HG02763 (cell line): ENCODE measurements around the gene GLI1.
"Not testable (repeated sequence)": the region's sequence is repeated elsewhere in the genome, so short reads cannot be mapped to it uniquely, and the experiment has no call there.

ENCODE experiments used
- ATAC-seq: cut with Tn5 transposase; IDR thresholded peaks from one replicate; pipeline ENCODE4 v1.9.1; 2021; ENCODE audit warnings: mild to moderate bottlenecking, moderate library complexity; ENCODE audit not compliant: unreplicated experiment

Gene GLI1

DNA sequence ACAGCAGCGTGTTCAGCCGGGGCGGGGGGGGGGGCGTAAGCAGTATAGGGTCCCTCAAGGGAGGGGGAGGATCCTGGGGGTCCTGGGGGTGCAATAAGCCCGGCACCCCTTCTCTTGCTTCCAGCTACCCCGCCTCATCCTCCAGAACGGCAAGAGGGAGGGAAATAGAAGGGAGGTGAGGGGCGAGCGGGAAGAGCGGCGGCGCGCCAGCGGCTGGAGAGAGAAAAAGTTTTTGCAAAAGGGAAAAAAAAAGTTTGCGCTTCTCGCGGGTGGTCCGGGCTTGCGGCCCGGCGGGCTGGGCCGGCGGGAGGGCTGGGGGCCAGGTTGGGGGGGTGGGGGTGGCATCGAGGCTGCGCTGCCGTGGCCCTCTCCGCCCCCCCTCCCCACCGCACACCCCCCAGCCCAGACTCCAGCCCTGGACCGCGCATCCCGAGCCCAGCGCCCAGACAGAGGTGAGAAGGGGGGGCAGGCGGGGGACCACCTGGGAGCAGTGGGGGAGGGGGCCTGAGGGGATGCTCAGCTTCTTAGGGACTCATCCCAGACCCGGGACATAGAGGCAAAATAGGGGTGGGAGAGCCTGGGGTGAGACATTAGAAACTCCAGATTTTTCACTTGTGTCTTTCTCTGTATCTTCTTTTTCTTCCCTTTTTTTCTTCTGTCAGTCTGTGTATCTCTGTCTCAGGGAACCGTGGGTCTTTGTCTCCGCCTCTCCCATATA is at the start of gene GLI1:
Gene GLI1 (plus strand): TSS at position 36 of the 718 bp plus-strand sequence. CDS start 3,907 bp downstream, outside the sequence.
- ATAC-seq = no peak

DNA sequence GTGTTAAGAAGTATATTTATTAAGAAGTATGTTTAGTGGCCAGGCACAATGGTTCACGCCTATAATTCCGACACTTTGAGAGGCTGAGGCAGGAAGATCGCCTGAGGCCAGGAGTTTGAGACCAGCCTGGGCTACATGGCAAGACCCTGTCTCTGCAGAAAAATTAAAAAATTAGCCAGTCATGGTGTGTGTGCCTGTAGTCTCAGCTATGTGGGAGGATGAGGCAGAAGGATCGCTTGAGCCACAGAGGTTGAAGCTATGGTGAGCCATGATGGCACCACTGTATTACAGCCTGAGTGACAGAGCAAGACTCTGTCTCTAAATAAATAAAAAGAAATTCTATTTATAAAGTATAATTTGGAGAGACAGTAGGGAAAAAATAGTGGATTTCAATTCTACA is 49.1 kb upstream of the GLI1 start:
- ATAC-seq = no peak

DNA sequence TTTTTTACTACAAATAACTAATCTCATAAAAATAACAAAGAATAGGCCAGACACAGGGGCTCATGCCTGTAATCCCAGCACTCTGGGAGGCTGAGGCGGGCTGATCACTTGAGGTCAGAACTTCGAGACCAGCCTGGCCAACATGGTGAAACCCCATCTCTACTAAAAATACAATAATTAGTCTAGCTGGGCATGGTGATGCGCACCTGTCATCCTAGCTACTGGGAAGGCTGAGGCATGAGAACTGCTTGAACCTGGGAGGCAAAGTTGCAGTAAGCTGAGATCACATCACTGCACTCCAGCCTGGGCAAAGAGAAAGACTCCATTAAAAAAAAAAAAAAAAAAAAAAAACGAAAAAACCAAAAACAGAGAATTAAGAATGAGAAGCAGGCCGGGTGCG is 45.4 kb upstream of the GLI1 start:
- ATAC-seq = not testable (repeated sequence)

DNA sequence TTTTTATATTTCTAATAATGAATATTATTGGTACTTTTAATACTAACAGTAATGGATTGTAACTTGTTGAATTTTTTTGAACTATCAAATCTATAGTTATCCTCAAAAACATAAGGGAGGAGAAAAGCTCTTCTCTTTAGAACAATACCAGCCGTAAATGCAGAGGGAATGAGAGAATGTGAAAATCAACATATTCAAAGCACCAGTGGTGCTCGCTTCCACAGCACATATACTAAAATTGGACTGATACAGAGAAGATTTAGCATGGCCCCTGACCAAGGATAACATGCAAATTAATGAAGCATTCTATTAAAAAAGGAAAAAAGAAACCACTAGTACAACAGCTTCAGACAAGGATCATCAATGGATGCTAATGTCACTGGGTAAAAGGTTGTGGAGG is 44.5 kb upstream of the GLI1 start:
- ATAC-seq = no peak

DNA sequence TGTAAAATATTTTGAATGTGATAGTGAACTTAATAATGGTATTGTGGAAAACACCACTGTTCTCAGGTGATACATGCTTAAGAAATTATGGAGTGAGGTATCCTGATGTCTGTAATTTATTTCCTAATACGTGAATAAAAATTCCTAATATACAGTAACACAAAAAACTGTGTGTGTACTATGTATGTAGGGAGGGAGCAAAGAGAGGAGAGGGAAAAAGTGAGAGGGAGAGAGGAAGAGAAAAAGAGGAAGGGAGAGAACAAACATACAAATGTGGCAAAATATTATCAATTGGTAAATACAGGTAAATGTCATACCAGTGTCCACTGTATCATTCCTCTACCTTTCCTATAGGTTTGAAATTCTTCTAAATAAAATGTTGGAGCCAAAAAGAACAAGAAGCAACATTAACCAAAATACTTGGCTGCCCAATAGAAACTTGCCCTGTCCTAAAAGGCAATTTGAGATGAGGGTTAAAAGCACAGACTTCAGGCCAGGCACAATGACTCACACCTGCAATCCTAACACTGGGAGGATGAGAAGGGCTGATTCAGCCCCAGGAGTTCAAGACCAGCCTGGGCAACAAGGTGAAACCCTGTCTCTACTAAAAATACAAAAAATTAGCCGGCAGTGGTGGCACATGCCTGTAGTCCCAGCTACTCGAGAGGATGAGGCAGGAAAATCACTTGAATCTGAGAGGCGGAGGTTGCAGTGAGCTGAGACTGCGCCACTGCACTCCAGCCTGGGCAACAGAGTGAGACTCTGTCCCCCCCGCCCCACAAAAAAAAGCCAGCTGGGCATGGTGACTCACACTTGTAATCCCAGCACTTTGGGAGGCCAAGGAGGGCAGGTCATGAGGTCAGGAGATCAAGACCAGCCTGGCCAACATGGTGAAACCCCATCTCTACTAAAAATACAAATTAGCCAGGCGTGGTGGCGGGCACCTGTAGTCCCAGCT is 43.3 kb upstream of the GLI1 start:
- no peak for ATAC-seq

DNA sequence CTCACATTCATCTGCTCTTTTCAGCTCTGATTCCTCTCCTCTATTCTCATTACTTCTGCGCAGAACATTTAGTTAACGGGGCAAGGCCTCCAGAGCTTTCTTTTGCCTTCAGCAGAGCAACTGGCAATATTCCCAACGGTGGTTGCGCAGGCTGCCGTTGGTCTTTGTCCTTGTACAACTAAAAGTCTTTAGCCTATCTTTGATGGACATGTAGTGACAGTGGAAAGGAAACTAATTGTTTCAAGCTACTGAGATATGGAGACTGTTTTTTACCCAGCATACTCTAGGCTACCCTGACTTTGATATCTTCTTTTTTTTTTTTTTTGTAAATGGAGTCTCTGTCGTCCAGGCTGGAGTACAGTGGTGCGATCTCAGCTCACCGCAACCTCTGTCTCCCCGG is 41.3 kb upstream of the GLI1 start:
- no peak for ATAC-seq

DNA sequence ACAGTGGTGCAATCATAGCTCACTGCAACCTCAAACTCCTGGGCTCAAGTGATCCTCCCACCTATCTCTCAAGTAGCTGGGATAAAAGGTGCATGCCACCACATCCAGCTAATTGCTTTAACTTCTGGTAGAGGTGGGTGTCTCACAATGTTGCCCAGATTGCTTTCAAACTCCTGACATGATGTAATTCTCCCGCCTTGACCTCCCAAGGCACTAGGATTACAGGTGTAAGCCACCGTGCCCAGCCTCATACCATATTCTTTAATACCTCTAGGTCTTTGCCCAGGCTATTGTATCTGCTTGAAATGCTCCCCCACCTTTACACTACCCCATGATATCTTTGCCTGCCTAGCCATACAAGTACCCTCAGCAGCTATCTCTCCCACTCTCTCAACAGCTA is 40.1 kb upstream of the GLI1 start:
- no peak for ATAC-seq

DNA sequence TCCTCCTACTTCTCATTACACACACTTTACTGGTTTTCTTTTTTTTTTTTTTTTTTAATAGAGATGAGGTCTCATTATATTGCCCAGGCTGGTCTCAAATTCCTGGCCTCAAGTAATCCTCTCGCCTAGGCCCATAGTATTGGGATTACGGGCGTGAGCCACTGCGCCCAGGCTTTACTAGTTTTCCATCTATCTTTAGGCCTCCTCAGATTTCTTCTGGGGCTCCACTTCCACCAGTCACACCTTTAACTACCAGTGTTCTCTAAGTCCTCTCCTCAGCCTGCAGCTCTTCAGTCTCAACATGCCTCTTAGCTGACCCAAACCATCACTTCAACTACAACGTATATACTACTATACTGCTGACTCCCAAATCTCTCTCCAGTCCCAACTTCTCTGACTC is 39.1 kb upstream of the GLI1 start:
- no peak for ATAC-seq

DNA sequence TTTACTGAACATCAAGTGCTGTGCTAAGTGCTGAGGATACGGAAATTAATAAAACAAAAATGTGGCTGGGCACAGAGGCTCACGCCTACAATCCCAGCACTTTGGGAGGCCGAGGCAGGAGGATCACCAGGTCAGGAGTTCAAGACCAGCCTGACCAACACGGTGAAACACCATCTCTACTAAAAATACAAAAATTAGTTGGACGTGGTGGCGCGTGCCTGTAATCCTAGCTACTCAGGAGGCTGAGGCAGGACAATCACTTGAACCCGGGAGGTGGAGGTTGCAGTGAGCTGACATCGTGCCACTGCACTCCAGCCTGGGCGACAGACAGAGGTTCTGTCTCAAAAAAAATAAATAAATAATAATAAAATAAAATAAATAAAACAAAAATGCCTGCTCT is 32.6 kb upstream of the GLI1 start:
- ATAC-seq = not testable (repeated sequence)

DNA sequence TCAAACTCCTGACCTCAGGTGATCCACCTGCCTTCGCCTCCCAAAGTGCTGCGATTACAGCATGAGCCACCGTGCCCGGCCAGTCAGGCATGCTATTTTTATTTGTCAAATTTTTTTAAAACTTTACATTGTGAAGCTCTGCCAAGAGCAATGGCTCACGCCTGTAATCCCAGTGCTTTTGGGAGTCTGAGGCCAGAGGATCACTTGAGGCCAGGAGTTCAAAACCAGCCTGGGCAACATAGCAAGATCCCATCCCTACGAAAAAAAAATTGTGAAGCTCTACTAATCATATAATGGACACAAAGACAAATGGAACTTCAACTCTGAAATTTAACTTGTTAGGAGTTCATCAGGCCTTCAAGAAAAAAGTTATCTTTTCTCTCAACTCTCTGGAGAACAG is 30.6 kb upstream of the GLI1 start:
- ATAC-seq = no peak

DNA sequence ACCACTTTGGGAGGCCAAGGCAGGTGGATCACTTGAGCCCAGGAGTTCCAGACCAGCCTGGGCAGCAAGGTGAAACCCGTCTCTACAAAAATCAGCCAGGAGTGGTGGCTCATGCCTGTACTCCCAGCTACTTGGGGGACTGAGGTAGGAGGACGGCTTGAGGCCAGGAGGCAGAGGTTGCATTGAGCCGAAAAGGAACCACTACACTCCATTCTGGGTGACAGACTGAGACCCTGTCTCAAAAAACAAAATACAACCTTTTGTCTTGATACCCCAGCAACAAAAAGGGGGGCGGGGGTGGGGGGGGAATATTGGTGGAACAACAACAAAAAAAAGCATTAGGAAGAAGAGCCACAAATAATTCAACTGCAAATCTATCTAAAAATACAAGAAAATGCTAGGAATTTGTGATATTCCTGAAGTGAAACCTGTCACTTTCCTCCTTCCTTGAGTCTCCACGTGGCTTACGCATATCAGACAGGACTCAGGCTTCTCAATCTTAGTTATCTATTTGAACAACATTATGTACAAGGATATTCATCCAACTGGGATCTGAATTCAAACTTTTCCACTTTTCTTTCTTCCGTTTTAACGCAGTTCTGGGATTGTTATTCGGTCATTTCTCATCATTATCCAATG is 30.0 kb upstream of the GLI1 start:
- ATAC-seq = no peak

DNA sequence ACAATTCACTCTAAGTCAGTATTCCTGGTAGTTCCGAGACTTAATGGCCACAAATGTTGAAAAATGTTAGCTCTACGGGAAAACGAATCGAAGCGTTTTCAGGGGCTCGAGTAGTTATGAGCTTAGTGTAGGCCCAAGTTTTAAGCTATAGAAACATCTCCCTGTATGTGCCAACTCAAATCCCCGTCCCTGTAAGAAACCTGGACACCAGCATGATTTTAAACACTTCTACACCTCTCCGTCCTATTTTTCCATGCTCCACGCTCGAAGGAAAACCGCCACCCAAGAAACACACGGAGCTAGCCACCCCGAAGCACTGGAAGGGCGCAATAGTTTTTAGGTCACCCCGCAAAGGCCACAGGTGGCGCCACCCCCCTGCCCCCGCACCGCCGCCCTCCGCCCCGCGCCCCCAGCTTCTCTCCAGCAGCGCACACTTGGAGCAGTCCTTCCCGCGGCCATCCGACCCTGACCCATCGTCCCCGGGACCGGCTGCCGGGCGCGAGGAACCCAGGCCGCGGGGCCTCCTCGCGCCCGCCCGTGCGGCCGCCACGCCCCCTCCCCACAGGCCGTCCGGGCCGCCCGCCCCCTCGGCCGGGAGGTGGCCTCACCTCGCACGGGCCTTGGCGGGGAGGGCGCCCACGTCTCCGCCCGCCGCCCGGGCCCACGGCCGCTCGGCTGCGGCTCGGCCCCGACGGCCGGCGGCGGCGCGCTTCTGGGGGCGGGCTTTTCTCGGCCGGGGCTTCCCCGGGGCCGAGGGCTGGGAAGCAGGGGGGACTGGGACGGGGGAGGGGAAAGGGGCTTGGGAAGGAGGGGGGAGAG is 29.3 kb upstream of the GLI1 start:
- ATAC-seq = peak; percentile 57

DNA sequence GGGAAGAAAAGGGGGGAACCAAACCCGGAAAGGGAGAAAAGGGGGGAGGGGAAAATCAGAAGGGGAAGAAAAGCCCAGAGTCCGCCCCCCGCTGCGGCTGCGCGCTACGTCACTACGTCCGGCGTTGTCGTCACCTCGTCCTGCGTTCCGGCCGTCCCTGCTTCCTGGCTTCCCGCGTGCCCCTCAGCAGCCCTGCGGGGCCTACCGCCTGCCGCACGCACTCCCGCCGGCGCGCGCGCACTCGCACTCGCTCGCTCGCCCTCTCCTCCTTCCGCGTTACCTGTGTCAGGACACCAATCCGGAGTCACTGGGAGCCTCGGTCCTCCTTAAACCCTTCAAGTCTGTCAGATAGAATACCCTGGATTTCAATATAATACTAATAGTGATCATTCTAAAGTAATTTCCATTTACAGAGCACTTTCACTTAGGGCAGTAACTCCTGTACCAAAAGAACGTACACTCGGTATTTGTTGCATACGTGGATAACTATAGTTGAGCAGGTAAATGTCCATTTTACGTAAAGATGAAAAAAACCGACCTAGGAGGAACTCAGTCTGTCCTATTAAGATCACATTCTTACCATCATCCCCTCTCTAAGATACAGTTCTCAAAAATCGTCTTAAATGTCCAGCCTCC is 28.5 kb upstream of the GLI1 start, which contains the start of gene R3HDM2:
Gene R3HDM2 (minus strand): TSS at position 113 of the 636 bp plus-strand sequence. CDS start 120,615 bp downstream, outside the sequence.
- ATAC-seq = peak; percentile 93

DNA sequence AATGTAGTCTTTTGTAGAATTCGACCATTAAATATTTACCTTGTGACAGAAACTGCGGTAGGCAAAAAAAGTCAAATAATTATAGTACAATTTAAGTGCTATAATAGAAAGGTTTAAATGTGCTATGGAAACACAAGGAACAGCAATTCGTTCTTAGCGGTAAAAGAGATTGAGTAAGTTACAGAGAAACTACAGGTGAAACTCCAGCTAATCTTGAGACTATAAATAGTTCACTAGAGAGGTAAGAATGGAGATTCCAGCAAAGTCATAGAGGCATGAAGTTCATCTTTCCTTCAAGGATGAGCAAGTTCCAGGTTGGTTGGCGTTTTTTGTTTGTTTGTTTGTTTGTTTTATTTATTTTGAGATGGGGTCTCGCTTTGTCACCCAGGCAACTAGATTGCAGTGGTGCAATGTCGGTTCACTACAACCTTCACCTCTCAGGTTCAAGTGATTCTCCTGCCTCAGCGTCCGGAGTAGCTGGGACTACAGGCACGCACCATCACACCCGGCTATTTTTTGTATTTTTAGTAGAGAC is 27.9 kb upstream of the GLI1 start:
- ATAC-seq = no peak

DNA sequence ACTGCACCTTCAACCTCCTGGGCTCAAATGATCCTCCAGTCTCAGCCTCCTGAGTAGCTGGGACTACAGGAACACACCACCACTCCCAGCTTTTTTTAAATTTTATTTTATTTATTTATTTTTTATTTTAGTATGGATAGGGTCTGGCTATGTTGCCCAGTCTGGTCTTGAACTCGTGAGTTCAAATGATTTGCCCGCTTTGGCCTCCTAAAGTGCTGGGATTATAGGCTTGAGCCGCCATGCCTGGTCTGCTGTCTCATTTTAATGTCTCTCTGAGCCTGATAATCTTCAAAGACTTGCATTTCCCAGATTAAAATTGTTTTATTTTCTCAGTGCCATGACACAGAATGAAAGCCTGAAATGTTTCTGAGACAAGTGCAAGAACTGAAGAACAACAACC is 26.2 kb upstream of the GLI1 start:
- no peak for ATAC-seq

DNA sequence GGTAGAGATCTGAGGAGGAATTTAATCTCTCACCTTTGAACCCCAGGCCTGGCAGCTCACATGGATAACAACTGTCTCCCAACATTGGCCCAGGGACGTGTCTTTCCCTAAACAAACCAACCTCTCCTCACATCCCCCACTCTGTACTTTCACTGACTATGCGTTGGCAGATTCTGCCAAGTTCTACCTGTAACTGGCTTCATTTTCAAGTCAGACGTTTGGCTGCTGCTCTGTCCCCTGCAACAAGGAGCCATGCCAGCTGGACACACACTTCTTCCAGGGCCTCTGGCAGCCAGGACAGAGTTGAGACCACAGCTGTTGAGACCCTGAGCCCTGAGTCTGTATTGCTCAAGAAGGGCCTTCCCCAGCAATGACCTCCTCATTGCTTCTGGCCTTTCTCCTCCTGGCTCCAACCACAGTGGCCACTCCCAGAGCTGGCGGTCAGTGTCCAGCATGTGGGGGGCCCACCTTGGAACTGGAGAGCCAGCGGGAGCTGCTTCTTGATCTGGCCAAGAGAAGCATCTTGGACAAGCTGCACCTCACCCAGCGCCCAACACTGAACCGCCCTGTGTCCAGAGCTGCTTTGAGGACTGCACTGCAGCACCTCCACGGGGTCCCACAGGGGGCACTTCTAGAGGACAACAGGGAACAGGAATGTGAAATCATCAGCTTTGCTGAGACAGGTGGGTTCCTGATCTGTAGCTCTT is 24.9 kb upstream of the GLI1 start, which contains the start of gene INHBC:
Gene INHBC (plus strand): TSS at position 268 of the 707 bp plus-strand sequence. CDS start 103 bp downstream, at position 371.
- no peak for ATAC-seq

DNA sequence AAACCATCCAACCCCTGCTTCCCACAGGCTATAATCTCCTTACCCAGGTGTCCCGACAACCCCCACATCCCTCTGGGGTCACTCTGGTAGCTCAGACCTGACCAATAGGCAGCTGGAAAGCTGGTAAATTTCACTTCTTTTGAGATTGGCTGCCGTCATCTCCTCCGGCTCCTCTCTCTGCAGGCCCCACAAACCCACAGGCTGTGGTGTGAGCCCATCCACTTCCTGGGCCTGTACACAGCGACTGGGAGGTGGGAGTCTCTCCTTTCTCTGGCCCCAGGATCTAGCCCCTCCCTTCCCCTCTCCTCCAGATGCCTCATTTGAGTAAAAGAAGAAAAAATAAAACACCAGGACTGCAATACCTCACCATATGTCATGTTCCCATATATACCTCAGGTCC is 24.3 kb upstream of the GLI1 start:
- ATAC-seq = no peak

DNA sequence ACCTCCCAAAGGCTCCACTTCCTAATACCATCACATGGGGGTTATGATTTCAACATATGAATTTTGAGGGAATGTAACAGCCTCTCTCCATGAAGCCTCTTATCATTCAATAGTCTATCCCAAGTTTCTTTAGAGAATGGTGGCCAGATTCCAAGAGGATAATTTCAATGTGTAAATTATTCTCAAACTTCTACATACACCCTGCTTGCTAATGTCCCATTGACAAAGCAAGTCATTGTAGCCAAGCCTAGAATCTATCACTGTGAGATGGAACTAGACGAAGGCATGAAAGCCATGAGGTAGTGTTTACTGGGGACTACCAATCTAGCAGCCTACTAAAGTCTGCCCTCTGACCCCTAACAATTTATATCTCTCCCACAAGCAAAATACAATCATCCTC is 21.2 kb upstream of the GLI1 start:
- no peak for ATAC-seq

DNA sequence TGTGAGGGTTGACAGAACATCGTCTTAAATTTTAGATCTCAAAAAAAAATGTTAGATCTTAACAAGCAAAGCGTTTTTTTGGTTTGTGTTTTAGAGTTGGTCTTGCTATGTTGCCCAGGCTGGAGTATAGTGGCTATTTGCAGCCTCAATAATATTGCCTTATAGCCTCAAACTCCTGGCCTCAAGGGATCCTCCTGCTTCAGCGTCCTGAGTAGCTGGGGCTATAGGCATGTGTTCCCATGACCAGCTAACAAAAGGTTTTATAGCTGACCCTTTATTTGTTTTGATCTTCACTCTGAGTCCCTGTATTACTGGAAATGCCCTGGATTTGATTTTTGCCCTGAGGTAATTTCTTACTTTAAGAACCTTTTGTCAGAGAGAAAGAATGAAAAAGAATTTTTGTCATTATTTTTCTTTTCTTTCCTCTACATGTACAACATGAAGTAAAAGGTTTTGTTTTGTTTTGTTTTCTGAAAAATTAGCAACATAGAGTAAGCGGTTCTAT is 19.8 kb upstream of the GLI1 start:
- ATAC-seq = no peak
